Measurements from ENCODE around the gene EPB41L4A. TPM values are rescaled to one million over a fixed set of nuclear protein-coding genes. Genes with fewer than 3 reads are reported as not detected.

Gene EPB41L4A
- total RNA-seq, 1 experiment from 2014 or later: 28.6 TPM

DNA sequence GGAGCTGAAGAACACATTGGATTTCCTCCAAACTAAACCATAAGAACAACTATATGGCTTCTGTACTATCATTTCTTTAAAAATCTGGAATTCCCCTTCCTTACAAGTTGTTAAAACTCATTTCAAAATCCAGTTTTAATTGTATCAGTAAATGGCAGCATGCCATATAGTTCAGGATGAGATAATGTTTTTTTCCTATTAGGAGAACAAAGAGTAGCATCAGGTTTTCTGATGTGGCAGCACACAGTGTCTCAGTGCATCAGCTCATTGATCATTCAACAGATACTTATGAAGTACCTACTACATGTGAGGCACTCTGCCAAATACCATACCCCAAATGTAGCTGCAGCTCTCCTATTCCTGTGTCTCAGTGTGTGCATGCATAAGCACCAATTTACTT is 161.1 kb downstream of the EPB41L4A start:
- intact Hi-C loops (cut with micrococcal nuclease; ENCODE audit: unreplicated experiment): no loop called here
- no peak overlapping the region for H3K4me3 Mint-ChIP-seq (ENCODE audit: low read depth, unreplicated experiment)
- CTCF ChIA-PET: interaction anchor here (0.6 kb wide), 1 partner anchor 13 kb away, joined by 5 read pairs; no protein-coding TSS in a partner anchor
- no peaks in the 10 kb centered on the region for H3K27me3 Mint-ChIP-seq (ENCODE audit: unreplicated experiment)
- no TSS peak for BruUV-seq (replicated peaks)
- H3K27ac Mint-ChIP-seq (ENCODE audit: unreplicated experiment): no peak overlapping the region
- no peaks in the 10 kb centered on the region for H3K4me1 Mint-ChIP-seq (ENCODE audit: low read depth, unreplicated experiment)
- H3K36me3 Mint-ChIP-seq (ENCODE audit: insufficient read depth, unreplicated experiment): no peaks in the 10 kb centered on the region
- no peaks in the 10 kb centered on the region for H3K9me3 Mint-ChIP-seq (ENCODE audit: low read depth, unreplicated experiment)
- no peak for DNase-seq
- TF ChIP-seq, protein P1, sequence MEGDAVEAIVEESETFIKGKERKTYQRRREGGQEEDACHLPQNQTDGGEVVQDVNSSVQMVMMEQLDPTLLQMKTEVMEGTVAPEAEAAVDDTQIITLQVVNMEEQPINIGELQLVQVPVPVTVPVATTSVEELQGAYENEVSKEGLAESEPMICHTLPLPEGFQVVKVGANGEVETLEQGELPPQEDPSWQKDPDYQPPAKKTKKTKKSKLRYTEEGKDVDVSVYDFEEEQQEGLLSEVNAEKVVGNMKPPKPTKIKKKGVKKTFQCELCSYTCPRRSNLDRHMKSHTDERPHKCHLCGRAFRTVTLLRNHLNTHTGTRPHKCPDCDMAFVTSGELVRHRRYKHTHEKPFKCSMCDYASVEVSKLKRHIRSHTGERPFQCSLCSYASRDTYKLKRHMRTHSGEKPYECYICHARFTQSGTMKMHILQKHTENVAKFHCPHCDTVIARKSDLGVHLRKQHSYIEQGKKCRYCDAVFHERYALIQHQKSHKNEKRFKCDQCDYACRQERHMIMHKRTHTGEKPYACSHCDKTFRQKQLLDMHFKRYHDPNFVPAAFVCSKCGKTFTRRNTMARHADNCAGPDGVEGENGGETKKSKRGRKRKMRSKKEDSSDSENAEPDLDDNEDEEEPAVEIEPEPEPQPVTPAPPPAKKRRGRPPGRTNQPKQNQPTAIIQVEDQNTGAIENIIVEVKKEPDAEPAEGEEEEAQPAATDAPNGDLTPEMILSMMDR (IDR thresholded peaks at IDR 0.05; ENCODE audit: unreplicated experiment): no peak

DNA sequence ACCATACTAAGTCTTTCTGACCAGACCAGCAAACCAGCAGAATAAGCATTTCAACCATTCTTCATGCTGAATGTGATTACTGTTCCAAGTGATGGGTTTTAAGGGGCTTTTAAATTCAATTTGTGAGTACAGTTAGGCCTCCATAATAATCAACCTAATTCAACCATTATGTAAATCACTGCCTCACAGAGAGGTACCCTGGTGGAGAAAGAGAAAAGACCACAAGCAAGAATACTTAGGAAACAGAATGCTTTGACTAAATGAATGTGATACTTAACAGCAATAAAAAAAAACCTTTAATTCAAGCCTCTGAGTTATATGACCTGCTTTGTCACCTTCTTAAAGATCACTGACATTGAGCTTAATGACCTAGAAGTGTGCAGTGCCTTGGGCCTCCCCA is 162.1 kb downstream of the EPB41L4A start:
- H3K36me3 Mint-ChIP-seq (ENCODE audit: insufficient read depth, unreplicated experiment): no peaks in the 10 kb centered on the region
- no peaks in the 10 kb centered on the region for H3K27me3 Mint-ChIP-seq (ENCODE audit: unreplicated experiment)
- no peak overlapping the region for H3K27ac Mint-ChIP-seq (ENCODE audit: unreplicated experiment)
- CTCF ChIA-PET: no interaction called here
- BruUV-seq (replicated peaks): no TSS peak
- no peak overlapping the region for H3K4me3 Mint-ChIP-seq (ENCODE audit: low read depth, unreplicated experiment)
- TF ChIP-seq, protein P1 (IDR thresholded peaks at IDR 0.05; ENCODE audit: unreplicated experiment): no peak
- no peaks in the 10 kb centered on the region for H3K4me1 Mint-ChIP-seq (ENCODE audit: low read depth, unreplicated experiment)
- DNase-seq: no peak
- H3K9me3 Mint-ChIP-seq (ENCODE audit: low read depth, unreplicated experiment): no peaks in the 10 kb centered on the region
- intact Hi-C loops (cut with micrococcal nuclease; ENCODE audit: unreplicated experiment): no loop called here

DNA sequence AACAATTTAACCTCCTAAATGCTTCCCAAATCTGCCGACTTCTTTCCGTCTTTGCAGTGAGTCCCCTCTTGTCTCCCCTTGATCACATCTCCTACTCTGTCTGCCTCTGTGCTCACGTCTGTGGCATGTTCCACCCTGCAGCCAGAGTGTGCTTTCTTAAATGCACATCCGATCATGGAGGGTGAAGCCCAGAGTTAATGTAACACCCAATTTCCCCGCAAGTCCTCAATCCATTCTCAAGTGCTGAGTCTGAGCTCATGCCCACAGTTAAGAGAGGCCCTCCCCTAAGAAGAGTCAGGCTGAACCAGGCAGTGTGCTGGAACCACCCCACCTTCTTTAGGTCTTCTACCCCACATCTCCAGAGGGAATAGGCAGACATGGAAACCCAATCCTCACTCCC is 164.8 kb downstream of the EPB41L4A start:
- no peaks in the 10 kb centered on the region for H3K4me1 Mint-ChIP-seq (ENCODE audit: low read depth, unreplicated experiment)
- intact Hi-C loops (cut with micrococcal nuclease; ENCODE audit: unreplicated experiment): no loop called here
- no peaks in the 10 kb centered on the region for H3K27me3 Mint-ChIP-seq (ENCODE audit: unreplicated experiment)
- H3K27ac Mint-ChIP-seq (ENCODE audit: unreplicated experiment): no peak overlapping the region
- no peak overlapping the region for H3K4me3 Mint-ChIP-seq (ENCODE audit: low read depth, unreplicated experiment)
- no peaks in the 10 kb centered on the region for H3K36me3 Mint-ChIP-seq (ENCODE audit: insufficient read depth, unreplicated experiment)
- H3K9me3 Mint-ChIP-seq (ENCODE audit: low read depth, unreplicated experiment): no peaks in the 10 kb centered on the region
- CTCF ChIA-PET: no interaction called here
- TF ChIP-seq, protein P1 (IDR thresholded peaks at IDR 0.05; ENCODE audit: unreplicated experiment): no peak
- no peak for DNase-seq
- BruUV-seq (replicated peaks): no TSS peak

DNA sequence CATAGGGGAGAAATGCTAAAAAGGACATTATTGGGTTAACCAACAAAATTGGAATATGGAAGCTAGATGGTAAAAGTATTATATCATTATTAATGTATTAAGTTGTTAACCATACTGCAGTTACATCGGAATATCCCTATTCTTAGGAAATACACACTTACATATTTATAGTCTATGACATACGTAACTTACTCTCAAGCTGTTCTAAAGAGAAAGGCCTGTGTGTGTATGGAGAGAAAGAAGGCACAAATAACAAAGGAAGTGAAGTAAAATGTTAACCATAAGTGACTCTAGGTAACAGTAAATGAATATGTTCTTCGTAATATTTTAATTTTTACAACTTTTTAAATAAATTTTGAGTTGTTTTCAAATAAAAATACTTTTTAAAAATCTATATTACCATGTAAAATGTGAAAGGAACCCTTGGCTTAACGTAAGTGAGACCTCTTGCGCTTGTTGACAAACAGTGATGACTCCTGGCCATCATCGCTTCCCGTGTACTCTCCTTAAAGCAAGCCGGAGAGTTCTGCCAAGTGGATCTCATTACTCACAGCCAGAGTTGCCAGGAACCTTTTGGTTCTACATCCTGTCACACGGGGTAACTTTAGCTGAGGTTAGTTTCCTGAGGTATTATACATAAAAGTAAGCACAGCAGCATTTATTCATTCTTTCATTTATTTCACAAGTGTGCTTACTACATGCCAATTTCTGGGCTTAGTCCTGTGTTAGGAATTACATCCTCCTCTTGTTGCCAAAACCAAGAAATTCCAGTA is 165.4 kb downstream of the EPB41L4A start:
- H3K9me3 Mint-ChIP-seq (ENCODE audit: low read depth, unreplicated experiment): no peaks in the 10 kb centered on the region
- H3K4me3 Mint-ChIP-seq (ENCODE audit: low read depth, unreplicated experiment): no peak overlapping the region
- no peaks in the 10 kb centered on the region for H3K4me1 Mint-ChIP-seq (ENCODE audit: low read depth, unreplicated experiment)
- TF ChIP-seq, protein P1 (IDR thresholded peaks at IDR 0.05; ENCODE audit: unreplicated experiment): no peak
- no TSS peak for BruUV-seq (replicated peaks)
- no peaks in the 10 kb centered on the region for H3K27me3 Mint-ChIP-seq (ENCODE audit: unreplicated experiment)
- no peak overlapping the region for H3K27ac Mint-ChIP-seq (ENCODE audit: unreplicated experiment)
- DNase-seq: no peak
- no peaks in the 10 kb centered on the region for H3K36me3 Mint-ChIP-seq (ENCODE audit: insufficient read depth, unreplicated experiment)
- CTCF ChIA-PET: no interaction called here
- intact Hi-C loops (cut with micrococcal nuclease; ENCODE audit: unreplicated experiment): no loop called here
